Common myeloid progenitor, CD34-positive (primary cell): ENCODE data around the gene LMO7.
"Not testable (repeated sequence)": the region's sequence is repeated elsewhere in the genome, so short reads cannot be mapped to it uniquely, and the experiment has no call there.

Experiments
- CTCF ChIA-PET: fragments of 350-600 bp; sonication (Branson Sonifier 250); formaldehyde crosslinking; loops from one replicate; lab custom pipeline; 2021; ENCODE audit warnings: antibody characterized with exemption; lab: Charles Lee
- POLR2A ChIA-PET: fragments of 350-600 bp; sonication (Branson Sonifier 250); formaldehyde crosslinking; loops from one replicate; lab custom pipeline; 2021; ENCODE audit warnings: antibody characterized with exemption; lab: Charles Lee
- DNase-seq, 3 donors: peaks; one replicate each; pipeline versions ENCODE4 v3.0.0 to v3.0.0-alpha.2; 2013
- H3K27ac ChIP-seq, 2 experiments: 1 replicate in 1 of 2; 2 replicates in 1 of 2; pipeline ENCODE4 v1.7.0; 2013; ENCODE audit warnings: inconsistent platforms in 2 of 2, low read length in 2 of 2, mild to moderate bottlenecking in 2 of 2, low read depth in 1 of 2, moderate library complexity in 1 of 2; ENCODE audit not compliant: severe bottlenecking in 2 of 2, insufficient read depth in 1 of 2, poor library complexity in 1 of 2
- H3K27me3 ChIP-seq, 5 experiments: replicated peaks in 2 of 5; 1 replicate in 3 of 5; 2 replicates in 2 of 5; pipeline versions ENCODE4 v1.6.1 to v1.7.0; 2013; ENCODE audit warnings: low read length in 4 of 5, mild to moderate bottlenecking in 2 of 5, moderate library complexity in 2 of 5, inconsistent platforms in 1 of 5; ENCODE audit not compliant: insufficient read depth in 5 of 5, control insufficient read depth in 4 of 5
- H3K36me3 ChIP-seq, 4 experiments: 1 replicate in 2 of 4; 2 replicates in 2 of 4; pipeline versions ENCODE4 v1.6.1 to v1.7.0; 2013; ENCODE audit warnings: low read length in 3 of 4, control low read depth in 1 of 4, mild to moderate bottlenecking in 1 of 4; ENCODE audit not compliant: control insufficient read depth in 4 of 4, insufficient read depth in 4 of 4
- H3K4me1 ChIP-seq, 4 experiments: 1 replicate in 3 of 4; 2 replicates in 1 of 4; pipeline versions ENCODE4 v1.6.1 to v1.7.1; 2013; ENCODE audit warnings: low read length in 3 of 4, mild to moderate bottlenecking in 3 of 4, control low read depth in 1 of 4, inconsistent platforms in 1 of 4, moderate library complexity in 1 of 4; ENCODE audit not compliant: control insufficient read depth in 4 of 4, insufficient read depth in 4 of 4; ENCODE audit errors: control extremely low read depth in 1 of 4
- H3K4me3 ChIP-seq, 7 experiments: 1 replicate in 4 of 7; 2 replicates in 3 of 7; pipeline versions ENCODE4 v1.5.1 to v1.7.0; 2013; ENCODE audit warnings: mild to moderate bottlenecking in 7 of 7, low read length in 6 of 7, moderate library complexity in 6 of 7, inconsistent platforms in 2 of 7, low read depth in 2 of 7, control low read depth in 1 of 7; ENCODE audit not compliant: insufficient read depth in 4 of 7, control insufficient read depth in 1 of 7; ENCODE audit errors: extremely low read depth in 1 of 7
- H3K9me3 ChIP-seq, 5 experiments: 1 replicate in 4 of 5; 2 replicates in 1 of 5; pipeline versions ENCODE4 v1.6.1 to v1.7.1; 2013; ENCODE audit warnings: low read length in 4 of 5, mild to moderate bottlenecking in 2 of 5, inconsistent platforms in 1 of 5, low read depth in 1 of 5, moderate library complexity in 1 of 5; ENCODE audit not compliant: control insufficient read depth in 4 of 5, insufficient read depth in 2 of 5; ENCODE audit errors: control extremely low read depth in 1 of 5
- WGBS: methylation state at CpG from one replicate; pipeline ENCODE4 v1.1.5; 2013; ENCODE audit not compliant: insufficient coverage; 5-methylcytosine and 5-hydroxymethylcytosine counted together

LMO7 gene

DNA sequence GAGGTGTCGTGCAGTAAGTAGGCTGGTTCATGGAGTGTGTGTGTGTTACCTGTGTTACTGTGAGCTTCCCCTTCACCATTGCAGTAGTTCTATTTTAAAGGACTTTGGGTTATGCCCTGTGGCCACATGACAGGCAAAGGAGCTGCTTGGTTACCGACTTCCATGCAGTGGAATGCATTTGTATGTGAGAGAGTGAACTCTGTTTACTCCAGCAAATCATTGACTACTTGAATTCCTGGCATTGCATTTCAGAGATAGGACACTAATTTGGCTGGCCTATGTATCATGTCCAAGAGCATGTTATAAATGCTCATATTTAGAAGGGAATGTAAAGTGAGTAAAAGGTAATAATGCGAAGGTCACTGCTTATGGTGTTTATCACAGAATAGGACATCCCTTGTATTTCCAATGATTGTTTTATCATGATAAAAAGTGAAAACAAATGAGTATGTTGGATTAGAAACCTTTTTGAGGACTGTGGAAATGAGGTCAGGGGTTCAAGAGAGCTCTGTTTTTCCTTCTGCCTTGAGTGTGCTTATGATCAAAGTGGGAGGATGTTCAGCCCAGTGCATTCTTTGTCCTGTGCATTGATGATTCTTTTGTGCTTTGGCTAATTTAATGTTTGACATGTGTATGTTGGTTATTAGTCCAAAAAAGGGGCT is 156.5 kb downstream of the LMO7 start:
- H3K9me3 ChIP-seq: peaks cover 0 to 2% (median 0%) of the 10 kb centered on the region in 5 experiments
- ChIA-PET CTCF (interaction anchor here (1.0 to 1.3 kb wide), 3 partner anchors 8 to 108 kb away, joined by 3 read pairs; no protein-coding TSS in a partner anchor), POLR2A (no interaction called here)
- peaks cover 0 to 3% (median 0%) of the 10 kb centered on the region in 4 experiments for H3K36me3 ChIP-seq
- no peak for DNase-seq
- no peak overlapping the region for H3K27ac ChIP-seq
- H3K27me3 ChIP-seq: no peaks in the 10 kb centered on the region
- H3K4me1 ChIP-seq: peaks cover 0 to 9% (median 0%) of the 10 kb centered on the region in 4 experiments
- 100% methylated on average over 3 of the region's 3 CpGs for WGBS
- no peak overlapping the region for H3K4me3 ChIP-seq

DNA sequence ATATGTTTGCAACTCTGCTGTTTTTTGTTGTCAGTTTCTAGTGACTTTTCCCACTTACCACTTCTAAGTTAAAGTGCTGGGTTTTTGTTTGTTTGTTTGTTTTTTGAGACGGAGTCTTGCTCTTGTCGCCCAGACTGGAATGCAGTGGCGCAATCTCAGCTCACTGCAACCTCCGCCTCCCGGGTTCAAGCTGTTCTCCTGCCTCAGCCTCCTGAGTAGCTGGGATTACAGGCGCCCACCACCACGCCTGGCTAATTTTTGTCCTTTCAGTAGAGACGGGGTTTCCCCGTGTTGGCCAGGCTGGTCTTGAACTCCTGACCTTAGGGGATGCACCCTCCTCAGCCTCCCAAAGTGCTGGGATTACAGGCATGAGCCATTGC is 157.0 kb downstream of the LMO7 start:
- H3K9me3 ChIP-seq, H3K27me3 ChIP-seq, CTCF ChIA-PET, POLR2A ChIA-PET, H3K27ac ChIP-seq, DNase-seq, H3K4me1 ChIP-seq, H3K36me3 ChIP-seq, H3K4me3 ChIP-seq: not testable (repeated sequence)
- whole genome bisulfite sequencing: 98% methylated on average over 9 of the region's 9 CpGs

DNA sequence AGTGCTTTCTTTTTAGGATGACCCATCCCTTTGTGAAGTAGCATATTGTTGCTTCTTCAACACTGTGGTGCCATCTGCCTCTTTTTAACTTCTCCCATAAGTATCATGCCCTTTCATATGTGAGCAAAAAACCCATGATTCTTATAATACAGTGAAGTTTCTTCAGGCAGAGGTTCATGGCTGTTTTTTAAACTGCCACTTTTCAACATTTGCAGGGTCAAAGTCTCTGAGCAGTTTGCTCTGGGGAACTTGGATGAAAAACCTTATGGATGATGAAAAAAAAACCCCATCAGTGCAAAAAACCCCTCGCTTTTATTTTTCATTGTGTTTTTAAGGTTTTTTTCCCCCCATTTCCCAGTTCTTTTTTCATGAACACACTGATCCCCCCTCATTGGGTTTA is 158.5 kb downstream of the LMO7 start:
- no peaks in the 10 kb centered on the region for H3K27me3 ChIP-seq
- no CpG with 5 or more reads among the region's 1 CpG for WGBS
- peaks cover 0 to 3% (median 0%) of the 10 kb centered on the region in 4 experiments for H3K36me3 ChIP-seq
- POLR2A ChIA-PET: no interaction called here
- H3K4me3 ChIP-seq: no peak overlapping the region
- no peak overlapping the region for H3K27ac ChIP-seq
- peaks cover 0 to 2% (median 0%) of the 10 kb centered on the region in 5 experiments for H3K9me3 ChIP-seq
- CTCF ChIA-PET: interaction anchor here (1.6 kb wide), 1 partner anchor 11 kb away, joined by 3 read pairs; no protein-coding TSS in a partner anchor
- DNase-seq: no peak
- H3K4me1 ChIP-seq: no peaks in the 10 kb centered on the region

GRCh38 chr13:75795274-75795673 is 159.1 kb downstream of the LMO7 start:
- Histone ChIP-seq H3K27ac (no peak overlapping the region), H3K4me1 (no peaks in the 10 kb centered on the region), H3K4me3 (no peak overlapping the region), H3K27me3 (no peaks in the 10 kb centered on the region), H3K9me3 (peaks cover 0 to 2% (median 0%) of the 10 kb centered on the region in 5 experiments), H3K36me3 (peaks cover 0 to 3% (median 0%) of the 10 kb centered on the region in 4 experiments)
- POLR2A ChIA-PET: no interaction called here
- no peak for DNase-seq
- 75% methylated on average over 1 of the region's 2 CpGs for WGBS
- CTCF ChIA-PET: interaction anchor here (1.6 kb wide), 1 partner anchor 12 kb away, joined by 3 read pairs; no protein-coding TSS in a partner anchor

- H3K36me3 ChIP-seq: peaks cover 0 to 3% (median 0%) of the 10 kb centered on the region in 4 experiments
- no peaks in the 10 kb centered on the region for H3K4me1 ChIP-seq
- DNase-seq: no peak
- 100% methylated on average over 1 of the region's 5 CpGs for WGBS
- H3K27ac ChIP-seq: no peak overlapping the region
- CTCF ChIA-PET: no interaction called here
- POLR2A ChIA-PET: no interaction called here
- no peak overlapping the region for H3K4me3 ChIP-seq
- no peaks in the 10 kb centered on the region for H3K27me3 ChIP-seq
- peaks cover 0 to 2% (median 0%) of the 10 kb centered on the region in 5 experiments for H3K9me3 ChIP-seq
Observed at GRCh38 chr13:75796825-75797224, 160.7 kb downstream of the LMO7 start.

GRCh38 chr13:75797239-75797638 is 161.1 kb downstream of the LMO7 start:
- CTCF ChIA-PET: no interaction called here
- H3K36me3 ChIP-seq: peaks cover 0 to 3% (median 0%) of the 10 kb centered on the region in 4 experiments
- no peaks in the 10 kb centered on the region for H3K27me3 ChIP-seq
- no peak overlapping the region for H3K27ac ChIP-seq
- no peak for DNase-seq
- WGBS: no CpG with 5 or more reads among the region's 2 CpGs
- POLR2A ChIA-PET: no interaction called here
- H3K4me3 ChIP-seq: no peak overlapping the region
- no peaks in the 10 kb centered on the region for H3K4me1 ChIP-seq
- peaks cover 0 to 2% (median 0%) of the 10 kb centered on the region in 5 experiments for H3K9me3 ChIP-seq

- peaks cover 0 to 2% (median 0%) of the 10 kb centered on the region in 5 experiments for H3K9me3 ChIP-seq
- peaks cover 0 to 3% (median 0%) of the 10 kb centered on the region in 4 experiments for H3K36me3 ChIP-seq
- H3K27ac ChIP-seq: no peak overlapping the region
- H3K4me1 ChIP-seq: peaks cover 0 to 5% (median under 1%) of the 10 kb centered on the region in 4 experiments
- WGBS: 100% methylated on average over 1 of the region's 2 CpGs
- H3K4me3 ChIP-seq: no peak overlapping the region
- DNase-seq: no peak
- CTCF ChIA-PET: no interaction called here
- POLR2A ChIA-PET: no interaction called here
- no peaks in the 10 kb centered on the region for H3K27me3 ChIP-seq
Observed at GRCh38 chr13:75797719-75798118, 161.6 kb downstream of the LMO7 start.
